ENCODE measurements around the gene GTPBP8. TPM values are rescaled to one million over a fixed set of nuclear protein-coding genes. Genes with fewer than 3 reads are reported as not detected.
"Not testable (repeated sequence)": the region's sequence is repeated elsewhere in the genome, so short reads cannot be mapped to it uniquely, and the experiment has no call there.

The GTPBP8 gene
- total RNA-seq, 1 experiment from 2014 or later, result 28.0 TPM

DNA sequence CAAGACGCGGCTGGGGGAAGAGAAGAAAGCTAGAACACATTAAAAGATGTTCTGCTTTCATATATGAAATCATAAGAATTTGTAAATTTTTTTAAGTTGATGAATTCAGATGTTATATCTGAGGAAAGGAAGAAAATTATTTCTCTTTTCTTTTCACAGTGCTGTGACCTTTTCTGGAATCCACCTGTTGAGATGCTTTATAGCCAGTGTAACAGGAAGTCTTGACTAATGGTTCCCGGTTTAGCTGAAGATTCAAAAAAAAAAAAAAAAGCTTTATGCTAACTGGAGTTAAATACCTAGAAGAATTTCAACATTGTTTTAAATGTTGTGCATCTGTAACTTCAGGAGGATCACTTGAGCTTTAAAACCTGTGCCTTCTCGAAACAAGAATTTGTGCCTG is 9.9 kb downstream of the GTPBP8 start:
- DNase-seq (ENCODE audit: low spot score), result no peak

DNA sequence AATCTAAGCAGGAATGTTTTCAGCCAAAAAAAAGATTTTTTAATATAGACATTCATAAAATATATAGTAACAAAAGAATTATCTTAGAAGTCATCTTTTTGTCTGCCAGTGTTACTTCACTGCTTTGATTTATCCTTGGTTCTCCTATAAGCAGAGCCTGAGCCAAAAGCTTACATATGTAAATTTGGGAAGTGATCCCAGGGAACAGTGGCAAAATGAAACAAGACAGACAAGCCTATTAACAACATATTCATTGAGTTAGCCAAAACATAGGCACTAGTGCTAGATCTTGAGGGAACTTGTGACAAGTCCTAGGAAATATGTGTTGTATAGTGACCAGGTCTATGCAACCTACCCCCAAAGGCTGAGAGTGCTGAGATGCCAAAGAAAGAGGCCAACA is 11.3 kb downstream of the GTPBP8 start:
- no peak for DNase-seq (ENCODE audit: low spot score)

DNA sequence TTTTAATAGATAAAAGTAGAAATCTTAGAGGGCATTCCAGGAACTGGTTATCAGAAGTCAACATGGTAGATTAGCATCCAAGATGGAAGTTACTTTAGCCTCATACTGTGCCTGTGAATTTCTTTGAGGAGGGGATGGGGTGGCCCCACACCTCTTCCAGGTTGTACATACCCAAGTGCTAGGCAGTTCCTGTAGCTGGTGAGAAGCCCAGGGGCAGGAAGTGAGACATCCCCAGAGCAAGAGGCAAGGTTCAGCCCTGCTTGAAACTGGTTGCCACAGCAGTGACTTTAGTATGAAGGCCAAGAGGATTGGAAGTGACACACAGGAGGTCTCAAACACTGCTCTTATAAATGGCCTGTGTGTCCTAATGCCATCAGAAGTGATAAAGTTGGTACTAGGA is 11.9 kb downstream of the GTPBP8 start:
- no peak for DNase-seq (ENCODE audit: low spot score)

DNA sequence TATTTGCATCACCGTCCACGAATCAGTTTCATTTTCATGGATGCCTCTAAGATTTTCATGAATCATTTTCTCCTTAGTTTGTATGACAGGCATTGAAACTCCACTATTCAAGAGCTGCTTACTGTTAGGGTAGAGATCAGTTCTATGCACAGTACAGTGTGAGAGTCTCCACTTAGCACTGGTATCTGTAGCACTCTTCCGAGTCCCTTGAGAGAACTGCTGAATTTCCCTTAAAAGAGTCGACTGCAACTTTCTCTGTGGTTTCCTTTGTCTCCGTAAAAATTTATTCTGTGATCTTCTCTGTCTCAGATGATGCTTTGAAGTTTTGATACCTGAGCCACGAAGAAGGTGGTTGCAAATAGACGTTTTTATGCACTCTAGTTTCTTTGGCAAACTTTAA is 14.8 kb downstream of the GTPBP8 start:
- DNase-seq (ENCODE audit: low spot score), result no peak

DNA sequence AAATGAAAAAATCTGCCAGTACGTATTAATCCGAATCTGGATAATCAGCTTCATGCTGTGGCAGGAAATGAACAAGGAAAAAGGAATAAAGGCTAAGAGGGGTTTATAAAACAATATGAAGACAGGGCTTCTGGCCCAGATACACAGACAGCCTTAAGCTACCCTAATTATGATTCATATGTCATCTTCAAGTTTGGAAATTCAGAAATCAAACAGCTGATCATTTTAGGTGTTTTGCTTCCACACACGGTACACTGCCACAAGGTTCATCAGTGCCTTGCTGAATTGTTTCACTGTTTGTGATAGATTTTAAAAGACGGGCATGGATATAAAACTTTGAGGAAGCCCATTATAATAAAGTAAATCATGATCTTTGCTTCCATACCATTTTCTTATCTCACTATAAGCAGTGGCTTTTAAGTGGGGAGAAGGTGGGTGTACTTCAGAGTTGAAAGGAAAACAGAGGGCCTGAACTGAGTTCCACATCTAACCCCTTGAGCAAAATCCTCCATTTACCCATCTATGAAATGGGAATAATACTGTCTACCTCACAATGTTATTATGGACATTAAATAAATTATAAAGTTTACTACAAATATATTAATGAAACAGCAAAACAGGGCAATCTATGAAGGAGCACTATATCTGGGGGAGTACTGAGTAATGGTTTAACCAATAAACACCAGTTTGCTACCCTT is 15.7 kb downstream of the GTPBP8 start:
- DNase-seq (ENCODE audit: low spot score), result no peak

DNA sequence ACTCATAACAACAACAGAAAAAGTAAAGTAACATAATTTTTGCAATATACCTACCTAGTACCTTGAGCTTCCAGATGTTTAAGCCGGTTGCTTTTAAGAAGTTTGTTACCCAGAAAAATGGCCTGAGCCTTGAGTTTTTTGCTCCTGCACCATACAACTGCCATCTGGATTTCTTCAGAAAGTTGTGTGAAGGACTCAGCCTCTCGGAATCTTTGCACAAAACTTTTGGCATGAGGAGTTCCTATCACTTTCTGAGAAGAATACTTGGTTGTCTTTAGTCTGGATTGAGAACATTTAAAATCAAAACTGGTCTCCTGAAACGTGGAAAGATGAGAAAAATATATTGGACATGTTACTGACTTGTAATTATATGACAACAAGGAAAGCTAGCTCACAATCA is 17.3 kb downstream of the GTPBP8 start:
- no peak for DNase-seq (ENCODE audit: low spot score)

DNA sequence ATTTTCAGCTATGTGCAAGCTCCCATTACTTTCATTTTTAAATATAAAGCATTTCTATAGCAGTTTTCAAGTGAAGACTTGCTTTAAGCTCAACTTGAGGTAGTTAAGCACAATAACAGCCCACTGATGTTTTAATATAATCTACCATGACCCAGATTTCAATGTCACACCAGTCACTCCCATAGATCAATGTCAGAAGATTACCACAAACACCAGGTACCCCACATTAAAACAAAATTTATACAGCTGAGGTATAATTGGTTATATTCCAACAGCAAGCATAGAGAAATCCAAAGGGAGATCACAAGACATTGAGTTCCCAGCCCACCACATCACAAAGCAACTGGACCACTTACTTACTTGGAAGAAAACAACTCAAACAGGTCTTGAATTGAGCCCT is 22.8 kb downstream of the GTPBP8 start:
- no peak for DNase-seq (ENCODE audit: low spot score)

DNA sequence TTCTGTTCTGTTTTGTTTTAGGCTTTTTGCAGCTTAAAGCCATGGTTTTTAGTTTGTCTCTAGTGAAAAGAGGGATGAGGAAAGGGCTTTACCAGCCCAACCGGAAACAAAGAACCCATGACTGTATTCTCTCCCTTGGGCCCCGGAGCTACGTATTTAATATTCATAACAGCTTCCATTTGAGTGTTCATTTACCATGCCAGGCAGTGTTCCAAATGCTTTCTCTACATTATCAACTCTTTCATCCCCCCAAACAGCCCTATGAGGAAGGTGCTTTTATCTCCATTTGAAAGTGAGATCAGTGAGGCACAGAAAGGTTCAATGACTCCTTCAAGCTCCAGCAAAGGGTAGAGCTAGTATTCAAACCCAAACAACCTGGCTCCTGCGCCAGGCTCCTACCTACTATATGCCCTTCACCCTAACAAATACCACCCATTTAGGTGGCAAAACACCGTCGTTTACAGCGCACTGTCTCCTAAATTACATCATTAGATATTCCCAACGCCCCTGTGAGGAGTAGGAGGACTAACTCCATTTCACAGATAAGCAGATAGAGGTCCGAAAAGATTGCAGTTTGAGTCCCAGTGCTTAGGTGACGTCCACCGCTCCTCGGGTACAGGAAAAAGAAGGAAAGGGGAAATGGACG is 27.9 kb downstream of the GTPBP8 start:
- DNase-seq (ENCODE audit: low spot score), result no peak

DNA sequence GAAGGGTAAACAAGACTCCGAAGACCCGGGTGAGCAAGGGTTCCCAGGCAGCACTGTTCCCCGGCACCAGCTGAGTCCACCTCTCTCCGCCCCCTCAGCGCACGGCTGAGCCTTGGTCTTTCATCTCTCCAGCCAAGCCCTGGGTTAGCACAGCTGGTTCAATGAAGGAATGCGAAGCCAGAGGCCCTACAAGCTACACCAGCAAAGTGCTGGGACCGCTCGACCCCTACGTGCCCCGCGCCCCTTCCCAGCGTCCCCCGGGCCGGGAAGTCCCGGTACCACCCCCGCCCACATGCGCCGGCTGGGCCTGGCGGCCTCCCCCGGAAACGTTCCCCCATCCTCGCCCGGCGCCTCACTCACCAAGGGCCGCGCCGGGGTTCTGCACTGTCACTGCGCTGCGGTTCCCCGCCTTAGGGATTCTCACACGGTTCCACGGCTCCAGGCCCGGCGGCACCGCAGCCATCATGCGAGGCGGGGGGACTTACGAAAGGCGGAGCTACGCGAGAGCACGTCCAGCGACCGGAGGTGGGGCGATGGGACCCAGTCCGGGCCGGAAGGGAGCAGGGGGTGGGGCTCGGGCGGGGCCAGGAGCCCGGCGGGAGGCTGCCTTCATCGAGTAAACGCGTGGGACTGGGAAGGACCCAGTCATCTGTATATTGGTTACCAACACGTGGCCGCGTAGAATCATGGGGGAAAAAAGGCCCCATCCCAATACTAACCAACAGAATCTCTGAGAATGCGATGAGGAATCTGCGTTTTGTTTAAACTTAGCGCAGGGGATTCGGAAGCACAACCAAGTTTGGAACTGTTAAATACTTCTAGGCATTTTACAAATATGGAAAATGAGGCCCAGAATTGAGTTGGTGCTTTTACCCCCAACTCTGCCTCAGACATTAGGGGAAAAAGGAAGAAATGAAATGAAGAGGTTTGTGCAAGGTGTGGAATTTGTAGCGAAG is 28.7 kb downstream of the GTPBP8 start:
- peak; percentile 87 for DNase-seq (ENCODE audit: low spot score)

DNA sequence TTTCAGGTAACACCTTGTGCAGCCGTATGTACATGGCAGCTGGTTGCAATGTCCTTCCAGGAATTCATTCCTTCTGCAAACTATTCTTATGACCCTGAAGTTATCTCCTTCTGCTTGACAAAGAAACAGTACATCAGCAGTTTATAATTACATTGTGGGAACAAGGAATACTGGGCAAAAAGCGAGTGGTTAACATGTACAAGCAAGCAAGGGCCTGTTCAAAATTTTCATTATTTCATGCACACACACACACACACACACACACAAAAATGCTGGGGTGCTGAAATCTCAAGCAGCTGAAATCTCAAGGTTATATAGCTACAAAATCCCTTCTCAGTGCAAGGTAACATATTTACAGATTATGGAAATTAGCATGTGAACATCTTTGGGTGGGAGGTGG is 30.7 kb downstream of the GTPBP8 start:
- DNase-seq (ENCODE audit: low spot score), result no peak

DNA sequence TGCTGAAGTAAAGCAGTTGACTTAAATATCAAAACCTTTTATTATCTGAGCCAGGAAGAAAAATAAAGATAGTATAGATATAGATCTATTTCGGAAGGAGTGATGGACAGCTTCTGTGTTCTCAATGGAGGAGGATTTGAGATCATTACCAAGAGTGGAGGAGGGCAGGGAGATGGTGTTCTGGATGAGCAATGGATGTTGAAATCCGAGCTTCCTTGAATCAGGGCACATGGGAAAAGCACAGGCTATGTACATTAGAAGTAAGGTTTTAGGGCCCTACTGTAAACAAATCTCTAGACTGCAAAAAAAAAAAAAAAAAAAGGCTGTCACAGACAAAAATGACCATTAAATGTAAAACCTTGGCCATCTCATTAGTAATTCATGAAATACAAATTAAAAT is 43.2 kb downstream of the GTPBP8 start:
- DNase-seq (ENCODE audit: low spot score), result no peak

DNA sequence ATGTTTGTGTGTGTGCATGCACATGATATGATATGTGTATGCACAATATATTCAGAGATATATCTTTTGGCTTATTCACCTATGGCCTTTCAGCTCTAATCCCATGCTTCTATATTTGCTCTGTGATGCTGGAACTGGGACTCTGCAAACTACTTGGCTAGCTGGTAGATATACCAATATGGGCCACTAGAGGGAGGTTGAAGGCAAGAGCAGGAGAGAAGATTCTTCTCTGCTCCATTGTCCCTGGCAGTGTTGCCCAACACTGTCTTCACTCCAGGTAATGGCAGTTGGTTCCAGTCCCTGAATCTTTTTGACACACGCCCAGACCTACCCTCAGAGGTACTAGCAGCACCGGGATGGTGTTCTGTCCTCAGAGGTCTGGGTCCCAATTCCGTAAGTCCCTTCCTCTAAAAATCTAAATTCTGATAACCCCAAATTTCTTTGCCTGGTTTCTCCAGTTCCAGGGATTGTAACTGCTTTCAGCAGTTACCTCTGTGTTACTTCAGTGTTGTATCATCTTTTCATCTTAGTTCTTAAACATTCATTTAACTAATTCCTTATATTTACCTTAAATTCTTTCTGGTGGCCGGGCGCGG is 44.7 kb downstream of the GTPBP8 start:
- peak; percentile 53 for DNase-seq (ENCODE audit: low spot score)

DNA sequence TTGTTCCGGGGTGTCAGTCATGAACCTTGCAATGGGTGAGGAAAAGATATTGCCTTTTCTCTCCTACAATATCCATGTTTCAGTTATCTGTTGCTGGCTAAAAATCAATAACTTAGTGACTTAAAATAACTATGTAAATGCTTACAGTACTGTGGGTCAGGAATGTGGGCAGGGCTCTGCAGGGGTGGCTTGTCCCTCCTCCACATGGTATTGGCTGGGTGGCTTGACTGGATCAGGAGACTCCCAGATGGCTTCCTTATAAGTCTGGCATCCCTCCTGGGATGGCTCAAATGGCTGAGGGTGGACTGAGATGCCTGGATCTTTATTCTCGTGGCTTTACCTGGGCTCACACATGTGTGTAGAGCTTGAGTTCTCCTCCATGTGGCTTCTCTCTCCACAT is 47.5 kb downstream of the GTPBP8 start:
- no peak for DNase-seq (ENCODE audit: low spot score)

DNA sequence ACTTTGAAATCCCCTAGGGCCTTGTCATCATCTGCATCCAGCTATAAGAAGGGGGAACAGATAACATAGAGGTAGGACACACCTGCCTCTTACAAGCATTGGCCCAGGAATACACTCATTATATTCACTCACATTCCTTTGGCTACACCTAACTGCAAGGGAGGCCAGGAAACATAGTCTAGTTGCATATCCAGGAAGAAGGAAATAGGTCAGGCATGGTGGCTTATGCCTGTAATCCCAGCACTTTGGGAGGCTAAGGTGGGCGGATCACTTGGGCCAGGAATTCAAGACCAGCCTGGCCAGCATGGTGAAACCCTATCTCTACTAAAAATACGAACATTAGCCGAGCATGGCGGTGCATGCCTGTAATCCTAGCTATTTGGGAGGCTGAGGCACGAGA is 48.8 kb downstream of the GTPBP8 start:
- no peak for DNase-seq (ENCODE audit: low spot score)

DNA sequence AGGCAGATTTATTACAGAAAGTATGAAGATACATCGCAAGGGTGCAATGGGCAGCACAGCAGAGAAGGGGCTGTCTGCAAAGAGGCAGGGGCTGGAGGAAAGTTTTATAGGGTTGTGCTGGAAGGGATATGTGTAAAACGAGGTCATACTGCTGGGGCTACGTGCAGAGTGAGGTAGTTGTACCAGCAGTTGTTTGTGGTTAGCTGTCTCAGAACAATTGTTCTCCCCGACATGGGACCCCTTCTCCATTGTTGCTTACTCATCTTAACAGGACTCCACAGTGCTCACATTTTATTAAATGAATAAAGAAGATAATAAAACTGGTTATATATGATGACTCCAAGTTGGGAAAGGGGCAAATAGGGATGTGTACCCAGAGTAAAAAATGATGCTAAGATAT is 49.4 kb downstream of the GTPBP8 start:
- DNase-seq (ENCODE audit: low spot score), result no peak

DNA sequence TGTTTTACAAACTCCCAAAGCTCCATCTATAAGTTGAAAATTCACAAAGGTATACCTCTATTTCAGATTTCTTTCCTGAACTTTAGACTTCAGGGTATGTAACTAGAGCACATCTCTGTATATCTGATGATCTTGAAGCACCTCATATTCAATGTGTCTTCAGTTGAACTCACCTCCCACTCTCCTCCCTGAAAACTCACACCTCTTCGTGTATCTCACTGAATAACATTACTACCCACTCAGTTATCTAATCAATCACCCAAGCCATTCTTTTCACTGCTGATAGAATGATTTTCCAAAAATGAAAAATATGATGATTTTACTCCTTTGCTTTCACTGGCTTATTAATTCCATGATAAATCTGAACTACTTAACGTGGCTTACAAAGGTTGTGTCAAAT is 52.9 kb downstream of the GTPBP8 start:
- DNase-seq (ENCODE audit: low spot score), result no peak

DNA sequence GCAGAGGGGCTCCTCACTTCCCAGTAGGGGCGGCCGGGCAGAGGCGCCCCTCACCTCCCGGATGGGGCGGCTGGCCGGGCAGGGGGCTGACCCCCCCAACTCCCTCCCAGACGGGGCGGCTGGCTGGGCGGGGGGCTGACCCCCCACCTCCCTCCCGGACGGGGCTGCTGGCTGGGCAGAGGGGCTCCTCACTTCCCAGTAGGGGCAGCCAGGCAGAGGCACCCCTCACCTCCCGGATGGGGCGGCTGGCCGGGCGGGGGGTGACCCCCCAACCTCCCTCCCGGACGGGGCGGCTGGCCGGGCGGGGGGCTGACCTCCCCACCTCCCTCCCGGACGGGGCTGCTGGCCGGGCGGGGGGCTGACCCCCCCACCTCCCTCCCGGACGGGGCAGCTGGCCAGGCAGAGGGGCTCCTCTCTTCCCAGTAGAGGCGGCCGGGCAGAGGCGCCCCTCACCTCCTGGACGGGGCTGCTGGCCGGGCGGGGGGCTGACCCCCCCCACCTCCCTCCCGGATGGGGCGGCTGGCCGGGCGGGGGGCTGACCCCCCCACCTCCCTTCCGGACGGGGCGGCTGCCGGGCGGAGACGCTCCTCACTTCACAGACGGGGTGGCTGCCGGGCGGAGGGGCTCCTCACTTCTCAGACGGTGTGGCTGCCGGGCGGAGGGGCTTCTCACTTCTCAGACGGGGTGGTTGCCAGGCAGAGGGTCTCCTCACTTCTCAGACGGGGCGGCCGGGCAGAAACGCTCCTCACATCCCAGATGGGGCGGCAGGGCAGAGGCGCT is 55.6 kb downstream of the GTPBP8 start:
- not testable (repeated sequence) for DNase-seq (ENCODE audit: low spot score)

DNA sequence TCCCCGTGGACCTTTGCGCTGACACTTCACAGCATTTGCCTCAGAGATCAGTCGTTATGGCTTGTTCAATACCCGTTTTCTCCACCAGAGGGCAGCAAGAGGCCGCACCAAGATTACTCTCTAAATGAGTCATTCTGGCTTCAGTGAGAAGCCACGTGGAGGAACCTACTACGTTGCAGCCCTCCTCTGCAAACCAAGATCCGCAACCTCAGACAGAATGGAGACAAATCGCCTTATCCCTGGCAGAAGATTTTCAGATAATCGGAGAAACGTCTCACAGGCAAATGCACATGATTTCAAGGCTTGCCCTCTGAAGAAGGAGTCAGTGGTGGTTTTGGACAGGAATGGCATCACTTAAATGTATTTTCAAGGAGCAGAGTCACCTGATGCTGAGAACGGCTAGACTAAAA is 60.5 kb downstream of the GTPBP8 start:
- peak; percentile 74 for DNase-seq (ENCODE audit: low spot score)

Data from H4 (cell line).